H1 (cell line): ENCODE results near the gene NF1.

ENCODE experiments used
- POLR2A ChIP-seq, 2 experiments: IDR thresholded peaks; 1 replicate in 1 of 2; 2 replicates in 1 of 2; pipeline ENCODE4 v1.6.1; 2011; ENCODE audit warnings: low read depth in 2 of 2, low read length in 2 of 2, mild to moderate bottlenecking in 2 of 2; ENCODE audit errors: control extremely low read depth in 1 of 2
- TBP ChIP-seq: IDR thresholded peaks from 2 replicates; pipeline ENCODE4 v1.6.1; 2011; ENCODE audit warnings: low read depth, low read length, improper control_type of control experiment

GRCh38 chr17:31388351-31388750, 293.6 kb downstream of the NF1 start:
- TF ChIP-seq POLR2A (IDR thresholded peaks at IDR 0.05; ENCODE audit: control extremely low read depth in 1 of 2, low read depth in 2 of 2, low read length in 2 of 2) (no peak), TBP (no peak)
